Glomerular endothelial cell (primary cell): ENCODE results near the gene COTL1. TPM values are rescaled to one million over a fixed set of nuclear protein-coding genes. Genes with fewer than 3 reads are reported as not detected.

ENCODE experiments used
- DNase-seq: peaks from one replicate; pipeline ENCODE4 v3.0.0-alpha.2; 2011; ENCODE audit warnings: low read depth, low spot score; ENCODE audit errors: extremely low read depth
- total RNA-seq: library from RNA; depleted of rRNA; stranded (reverse); fragments of >200 nt; gene quantifications from 2 replicates; pipeline ENCODE4 v1.2.3, GENCODE V29; 2015

The COTL1 gene
- total RNA-seq, 1 donor from 2014 or later = 311 TPM

GRCh38 chr16:84614968-84615813 is 2.7 kb downstream of the COTL1 start:
- DNase-seq = no peak

GRCh38 chr16:84614623-84614967 is 3.3 kb downstream of the COTL1 start:
- DNase-seq = no peak

- no peak for DNase-seq
Observed at GRCh38 chr16:84614073-84614459, 3.8 kb downstream of the COTL1 start.

DNA sequence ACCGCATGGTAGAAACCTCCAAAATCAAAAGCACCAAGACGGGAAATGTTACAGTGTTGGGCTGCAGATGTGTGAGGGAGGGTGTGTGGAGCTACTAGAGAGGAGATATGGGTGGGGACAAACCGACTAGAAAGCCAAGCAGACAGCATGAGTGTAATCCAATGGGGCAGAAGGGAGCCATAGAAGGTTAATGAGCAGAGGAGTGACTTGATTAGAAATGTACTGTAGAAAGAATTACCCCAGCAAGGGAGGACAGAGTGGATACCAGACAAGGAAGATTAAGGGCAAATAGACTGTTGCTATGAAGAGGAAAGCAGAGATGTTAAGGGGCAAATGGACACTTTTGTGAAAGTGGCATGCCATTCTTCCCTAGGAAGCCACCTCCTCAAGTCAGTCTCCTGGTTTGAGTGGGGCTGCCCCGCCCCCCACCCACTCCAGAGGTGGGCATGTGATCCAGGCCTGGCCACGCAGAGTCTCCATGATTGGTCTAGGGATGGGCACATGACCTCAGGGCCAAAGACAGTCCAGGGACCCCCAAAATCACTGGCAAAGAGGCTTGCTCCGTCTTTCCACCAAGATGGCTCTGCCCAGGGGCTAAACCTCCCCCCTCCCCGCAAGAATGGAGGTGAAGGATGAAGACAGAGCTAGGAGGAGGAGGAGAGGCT is 4.3 kb downstream of the COTL1 start:
- DNase-seq = no peak

DNA sequence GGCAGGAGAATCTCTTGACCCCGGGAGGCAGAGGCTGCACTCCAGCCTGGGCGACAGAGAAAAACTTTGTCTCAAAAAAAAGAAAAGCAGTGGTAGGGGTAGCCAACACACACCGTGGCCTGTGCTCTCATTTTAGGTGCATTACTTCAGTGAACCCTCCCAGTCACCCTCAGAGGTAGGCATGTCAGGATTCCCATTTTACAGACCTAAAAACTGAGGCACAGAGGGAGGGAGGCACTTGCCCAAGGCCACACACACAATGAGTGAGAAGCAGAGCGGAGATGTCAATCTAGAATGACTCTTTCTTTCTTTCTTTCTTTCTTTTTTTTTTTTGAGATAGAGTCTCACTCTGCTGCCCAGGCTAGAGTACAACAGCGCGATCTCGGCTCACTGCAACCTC is 5.2 kb downstream of the COTL1 start:
- no peak for DNase-seq

DNA sequence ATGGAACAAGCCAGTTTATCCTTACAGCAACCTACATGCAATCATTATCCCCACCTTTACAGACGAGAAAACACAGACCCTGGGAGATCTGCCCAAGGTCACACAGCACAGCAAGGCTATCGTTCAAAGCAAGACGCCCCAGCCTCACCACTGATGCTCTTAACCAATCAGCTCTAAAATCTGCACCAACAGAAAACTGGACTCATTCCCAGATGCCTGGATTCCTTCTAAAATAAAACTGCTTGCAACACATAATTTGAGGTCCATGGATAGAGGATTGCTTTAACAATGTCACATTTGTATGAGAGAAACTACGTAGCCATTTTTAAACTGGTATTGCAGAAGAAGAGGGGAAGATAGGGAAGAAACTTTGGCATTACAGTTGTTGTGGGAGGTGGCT is 6.8 kb downstream of the COTL1 start:
- DNase-seq = no peak

DNA sequence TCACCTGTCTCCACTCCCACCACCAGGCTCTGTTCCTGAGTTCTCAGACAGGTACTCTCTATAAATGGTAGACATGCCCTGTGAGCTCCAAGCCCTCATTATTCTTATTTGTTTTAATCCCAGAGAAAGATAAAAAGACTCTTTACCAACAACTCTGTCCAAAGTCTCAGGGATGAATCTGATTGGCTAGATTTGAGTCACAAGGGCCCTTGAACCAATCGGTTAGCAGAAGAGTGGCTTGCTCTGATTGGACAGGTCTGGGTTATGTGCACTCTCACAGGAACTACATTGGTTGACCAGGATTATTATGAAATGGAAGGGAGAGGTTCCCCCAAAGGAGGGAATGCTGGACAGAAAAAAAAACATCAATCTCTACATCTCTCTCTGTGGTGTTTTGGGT is 7.5 kb downstream of the COTL1 start:
- DNase-seq = no peak

- no peak for DNase-seq
Observed at GRCh38 chr16:84609563-84610177, 8.2 kb downstream of the COTL1 start.

DNA sequence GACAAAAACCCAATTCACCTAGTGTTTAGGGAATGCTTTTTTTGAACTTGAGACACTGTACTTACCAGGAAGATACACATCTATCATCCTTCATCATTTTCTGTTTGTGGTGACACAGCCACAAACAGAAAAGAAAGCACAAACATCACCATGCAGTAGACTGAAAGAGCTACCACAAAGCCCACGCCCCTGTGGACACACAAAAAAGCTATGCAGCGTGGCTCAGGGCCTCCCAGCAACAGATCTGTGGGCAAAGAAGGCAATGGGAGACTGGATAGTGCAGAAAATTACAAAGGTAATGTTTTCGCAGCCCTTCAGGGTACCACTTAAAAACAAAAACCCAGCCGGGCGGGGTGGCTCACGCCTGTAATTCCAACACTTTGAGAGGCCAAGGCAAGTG is 9.6 kb downstream of the COTL1 start:
- DNase-seq = no peak

DNA sequence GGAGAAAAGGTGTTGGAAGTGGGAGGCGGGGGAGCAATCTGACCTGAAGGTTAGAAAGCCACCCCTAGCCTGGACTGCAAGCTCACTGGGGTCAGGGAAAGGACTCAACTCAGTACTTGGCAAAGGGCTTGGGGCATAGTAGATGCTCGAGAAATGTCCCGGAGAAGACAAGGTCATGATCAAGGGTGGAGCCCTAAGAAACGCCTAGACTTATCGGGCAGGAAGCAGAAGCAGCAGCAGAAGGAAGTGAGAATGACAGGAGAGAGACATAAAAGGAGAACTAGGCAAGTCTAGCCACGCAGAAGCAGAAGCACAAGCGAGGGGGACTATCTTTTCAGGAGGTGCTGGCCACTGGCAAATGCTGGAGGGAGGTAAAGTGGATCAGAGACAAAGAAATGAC is 10.2 kb downstream of the COTL1 start:
- DNase-seq = no peak

- DNase-seq = no peak
Observed at GRCh38 chr16:84607061-84607460, 10.8 kb downstream of the COTL1 start.

GRCh38 chr16:84606081-84606875 is 11.6 kb downstream of the COTL1 start:
- DNase-seq = no peak

DNA sequence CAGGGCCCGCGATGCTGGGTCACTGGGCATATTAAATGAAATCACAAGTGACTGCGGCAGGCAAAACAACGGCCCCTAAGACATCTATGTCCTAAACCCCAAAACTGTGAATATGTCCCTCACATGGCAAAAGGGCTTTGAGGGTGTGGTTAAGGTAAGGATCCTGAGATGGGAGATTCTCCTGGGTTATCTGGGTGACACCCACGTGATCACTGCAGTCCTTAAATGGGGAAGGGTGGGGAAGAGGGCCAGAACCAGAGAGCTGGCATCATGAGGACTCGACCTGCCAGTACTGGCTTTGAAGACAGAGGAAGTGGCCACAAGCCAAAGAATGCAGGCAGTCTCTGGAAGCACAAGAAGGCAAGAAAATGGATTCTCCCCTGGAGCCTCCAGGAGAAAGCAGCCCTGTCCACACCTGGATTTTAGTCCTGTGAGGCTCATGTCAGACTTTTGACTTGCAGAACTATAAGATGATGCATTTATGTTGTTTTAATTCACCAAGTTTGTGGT is 12.5 kb downstream of the COTL1 start:
- DNase-seq = no peak

GRCh38 chr16:84604477-84605013 is 13.3 kb downstream of the COTL1 start:
- no peak for DNase-seq

DNA sequence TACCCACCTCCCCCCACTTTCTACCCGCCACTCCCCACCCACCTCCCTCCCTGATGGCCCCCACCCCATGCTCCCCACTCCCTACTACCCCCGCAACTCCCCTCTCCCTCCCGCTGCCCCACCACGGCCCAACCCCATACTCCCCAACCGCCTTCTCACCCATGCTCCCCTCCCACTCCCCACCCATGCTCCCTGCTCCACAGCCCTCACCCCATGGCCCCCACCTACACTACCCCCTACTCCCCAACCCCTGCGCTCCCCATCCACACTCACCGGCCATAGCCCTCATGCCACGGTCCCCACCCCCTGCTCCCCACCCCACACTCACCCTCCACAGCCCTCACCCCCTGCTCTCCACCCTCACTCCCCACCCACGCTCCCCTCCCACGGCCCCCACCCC is 13.9 kb downstream of the COTL1 start:
- no peak for DNase-seq

DNA sequence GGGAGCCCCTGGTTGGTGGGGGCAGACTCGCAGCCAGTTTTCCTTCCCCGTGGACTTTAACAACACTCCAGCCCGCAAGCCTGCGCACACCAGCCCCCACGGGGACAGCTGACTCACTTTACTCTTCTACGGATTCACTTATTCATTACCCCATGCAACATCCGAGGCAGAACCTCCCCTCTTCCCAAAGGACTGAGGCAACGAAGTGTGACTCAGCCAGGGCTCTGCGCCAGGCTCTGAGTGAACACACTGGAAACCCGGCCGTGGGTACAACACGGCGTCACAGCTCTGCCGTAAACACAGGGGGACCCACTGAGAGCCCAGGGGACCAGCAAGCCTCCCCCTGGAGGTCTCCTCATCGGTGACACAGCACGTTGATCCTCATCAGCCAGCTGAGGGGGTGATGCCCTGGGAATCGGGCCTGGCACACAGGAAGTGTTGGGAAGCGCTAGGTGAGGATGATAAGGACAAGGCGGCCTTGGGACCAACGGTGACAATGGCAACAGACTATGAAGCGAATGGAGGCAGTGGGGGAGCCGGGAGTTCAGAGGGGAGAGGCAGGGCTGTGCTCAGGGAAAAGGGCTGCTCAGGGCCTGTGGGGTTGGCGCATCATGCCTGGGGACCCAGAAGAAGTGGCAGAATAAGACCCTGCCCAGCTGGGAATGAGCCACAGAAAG is 14.6 kb downstream of the COTL1 start:
- DNase-seq = no peak

DNA sequence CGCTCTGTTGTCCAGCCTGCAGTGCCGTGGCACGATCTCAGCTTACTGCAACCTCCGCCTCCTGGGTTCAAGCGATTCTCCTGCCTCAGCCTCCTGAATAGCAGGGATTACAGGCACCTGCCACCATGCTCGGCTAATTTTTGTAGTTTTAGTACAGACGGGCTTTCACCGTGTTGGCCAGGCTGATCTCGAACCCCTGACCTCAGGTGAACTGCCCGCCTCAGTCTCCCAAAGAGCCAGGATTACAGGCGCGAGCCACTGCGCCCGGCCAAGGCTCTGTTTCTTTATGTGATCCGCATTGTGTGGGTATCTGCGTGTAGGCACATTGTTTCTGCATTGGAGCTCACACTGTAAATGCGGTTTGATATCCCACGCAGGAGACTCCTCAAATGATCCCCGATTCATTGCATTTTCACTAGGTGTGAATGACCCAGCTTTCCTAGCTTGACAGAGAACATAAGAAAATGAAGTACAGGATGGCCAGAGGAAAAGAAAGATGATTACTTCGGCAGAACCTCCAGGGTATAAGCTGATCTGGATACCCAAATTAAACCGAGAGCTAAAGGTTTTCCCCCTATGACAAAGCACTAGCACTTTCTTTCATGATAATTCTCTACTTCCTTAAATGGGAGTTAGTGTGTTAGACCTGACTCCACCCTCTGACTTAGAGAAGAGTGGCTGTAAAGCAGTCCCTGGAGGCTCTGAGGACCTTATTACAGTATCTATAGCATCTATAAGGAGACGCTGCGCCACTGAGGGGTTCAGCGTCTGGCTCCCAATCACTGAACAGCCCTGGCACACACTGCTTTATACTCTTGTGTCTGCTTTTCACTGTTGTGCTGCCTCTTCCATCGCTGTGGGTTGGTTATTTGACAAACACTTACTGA is 17.3 kb downstream of the COTL1 start:
- no peak for DNase-seq

GRCh38 chr16:84599521-84600202 is 18.2 kb downstream of the COTL1 start:
- DNase-seq = no peak

GRCh38 chr16:84598360-84598759 is 19.5 kb downstream of the COTL1 start:
- DNase-seq = no peak
